RCC 7860 (cell line): ENCODE results near the gene ZNF462.

Experiments used
- DNase-seq: peaks from one replicate; pipeline ENCODE4 v3.0.0-alpha.2; 2015; ENCODE audit warnings: low spot score
- FAIRE-seq: peaks from 2 replicates; lab custom pipeline; 2012; peaks lifted over from hg19 to GRCh38; lab: Jason Lieb, UNC

The ZNF462 gene

DNA sequence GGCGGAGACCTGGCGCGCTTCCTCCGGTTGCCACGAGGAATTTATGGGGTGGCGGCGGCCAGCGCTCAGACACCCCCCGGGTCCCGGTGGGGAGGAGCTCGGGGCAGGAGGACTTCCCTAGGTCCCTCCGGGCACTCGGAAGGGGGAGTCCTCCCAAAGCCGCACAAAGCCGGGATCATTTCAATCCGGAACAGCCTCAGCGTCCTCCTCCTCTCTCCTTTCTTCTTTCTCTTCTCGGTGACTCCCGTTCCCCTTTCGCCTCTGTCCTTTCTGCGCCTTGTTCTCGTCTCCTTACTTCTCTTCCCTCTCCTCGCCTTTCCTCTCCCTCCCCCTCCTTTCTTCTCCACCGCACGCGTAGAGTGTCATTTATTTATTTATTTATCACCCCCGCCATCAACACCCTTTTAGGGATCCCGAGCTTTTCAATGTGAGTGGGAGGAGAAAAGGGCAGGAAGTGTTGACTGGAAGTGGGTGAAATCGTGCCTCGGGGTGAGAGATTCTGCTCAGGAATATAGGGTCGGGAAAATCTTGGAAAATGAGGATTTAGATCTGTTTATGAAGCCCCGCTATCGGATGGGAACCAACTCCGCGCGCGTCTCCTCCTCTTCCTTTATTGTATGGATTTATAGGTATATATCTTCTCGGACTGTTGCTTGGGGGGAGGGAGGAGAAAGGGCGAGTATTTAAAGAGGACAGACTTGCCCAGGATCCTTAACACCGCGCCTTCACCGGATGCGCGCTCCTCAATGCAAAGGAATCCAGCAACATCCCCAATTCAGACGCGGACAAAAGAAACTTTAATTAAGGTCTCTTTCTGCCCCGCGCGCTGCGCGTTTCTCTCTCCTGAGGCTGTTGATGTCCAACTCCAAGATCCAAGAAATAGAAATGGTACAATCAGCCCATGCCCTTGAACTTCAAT is 2.0 kb upstream of the ZNF462 start:
- DNase-seq (peak; percentile 23), FAIRE-seq (no peak)

DNA sequence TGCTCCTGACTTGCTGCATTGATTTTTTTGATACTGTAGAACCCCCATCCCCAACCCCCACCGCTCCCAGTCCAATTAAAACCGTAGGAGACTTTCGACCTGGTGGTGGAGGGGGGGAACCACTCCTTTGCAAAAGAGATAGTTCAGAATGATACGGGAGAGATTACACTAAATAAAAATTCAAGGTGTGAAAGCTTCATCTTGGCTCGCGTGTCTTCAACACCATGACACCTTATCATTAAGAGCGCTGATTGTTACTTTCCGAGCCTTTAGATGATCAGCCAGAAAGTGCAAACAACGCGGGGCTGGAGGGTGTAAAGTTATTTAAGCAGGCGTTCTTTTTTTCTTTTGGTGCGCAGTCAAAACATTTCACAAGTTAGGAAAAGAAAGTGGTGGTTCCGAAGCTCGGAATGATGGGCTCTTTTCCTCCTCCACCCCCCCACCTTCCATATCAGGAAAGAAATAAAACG is 1.3 kb upstream of the ZNF462 start:
- DNase-seq, result no peak
- FAIRE-seq, result no peak

DNA sequence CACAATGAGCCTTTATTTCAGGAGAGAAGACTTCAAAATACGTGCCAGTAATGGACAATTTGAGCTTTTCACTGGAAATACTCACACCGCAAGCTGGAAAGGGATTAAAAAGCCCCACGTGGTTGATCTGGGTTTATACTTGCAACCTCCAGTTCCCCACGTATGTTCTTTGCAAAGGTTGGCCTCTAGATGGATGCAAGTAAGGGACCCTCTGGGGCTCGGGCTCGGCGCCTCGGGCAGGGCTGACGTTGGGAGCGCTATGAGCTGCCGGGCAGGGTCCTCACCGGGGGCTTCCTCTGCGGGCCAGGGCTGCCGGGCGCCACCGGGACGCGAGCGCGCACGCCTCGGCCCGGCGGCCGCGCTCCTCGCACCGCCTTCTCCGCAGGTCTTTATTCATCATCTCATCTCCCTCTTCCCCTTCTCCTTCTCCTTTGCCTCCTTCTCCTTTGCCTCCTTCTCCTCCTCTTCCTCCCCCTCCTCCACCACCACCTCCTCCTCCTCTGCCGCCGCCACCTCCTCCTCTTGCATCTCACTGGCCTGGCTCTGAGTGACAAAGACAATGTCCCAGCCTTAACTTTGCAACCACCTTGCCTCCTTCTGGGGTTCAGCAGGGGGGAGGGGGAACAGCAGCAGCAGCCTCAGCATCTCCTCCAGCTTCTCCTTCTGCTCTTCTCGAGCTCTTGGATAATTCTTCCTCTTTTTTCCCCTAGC is 701 bp upstream of the ZNF462 start:
- peak; percentile 56 for DNase-seq
- no peak for FAIRE-seq

DNA sequence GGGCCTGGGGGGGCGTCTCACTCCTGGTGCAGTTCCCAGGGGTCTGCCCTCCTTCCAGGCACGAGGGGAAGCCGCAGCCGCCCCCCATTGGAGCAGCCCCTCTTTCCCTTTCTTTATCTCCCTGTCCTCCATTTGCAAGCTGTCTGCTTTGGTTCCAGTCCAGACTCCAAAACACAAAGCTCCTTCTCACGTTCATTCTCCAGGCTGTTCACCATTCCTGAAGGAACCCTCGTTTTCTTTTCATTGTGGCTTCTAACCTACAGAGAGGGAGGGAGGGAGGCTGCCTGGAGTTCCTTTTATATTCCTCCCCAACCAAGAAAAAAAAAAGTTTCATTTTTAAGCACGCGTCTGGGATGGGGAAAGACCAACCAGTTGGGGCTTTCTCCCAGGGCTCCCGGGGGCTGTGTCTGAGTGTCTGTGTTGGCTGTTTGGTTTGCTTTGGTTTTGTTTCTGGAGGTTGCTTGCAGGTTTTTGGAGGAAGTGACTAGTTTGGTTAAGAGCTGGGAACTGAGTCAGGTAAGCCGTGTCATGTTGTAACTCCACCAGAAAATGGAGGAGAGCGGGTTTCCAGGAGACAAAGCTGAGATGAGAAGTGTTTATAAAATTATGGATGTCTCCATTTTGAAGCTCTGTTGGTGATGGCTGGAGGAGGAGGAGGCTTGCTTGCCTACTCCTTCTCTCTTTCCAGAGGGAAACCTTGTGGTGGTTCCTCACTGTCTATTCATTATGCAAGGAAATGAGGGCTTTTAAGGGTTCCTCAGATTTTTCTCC is 1.6 kb downstream of the ZNF462 start:
- FAIRE-seq (peak; percentile 2), DNase-seq (peak; percentile 62)

DNA sequence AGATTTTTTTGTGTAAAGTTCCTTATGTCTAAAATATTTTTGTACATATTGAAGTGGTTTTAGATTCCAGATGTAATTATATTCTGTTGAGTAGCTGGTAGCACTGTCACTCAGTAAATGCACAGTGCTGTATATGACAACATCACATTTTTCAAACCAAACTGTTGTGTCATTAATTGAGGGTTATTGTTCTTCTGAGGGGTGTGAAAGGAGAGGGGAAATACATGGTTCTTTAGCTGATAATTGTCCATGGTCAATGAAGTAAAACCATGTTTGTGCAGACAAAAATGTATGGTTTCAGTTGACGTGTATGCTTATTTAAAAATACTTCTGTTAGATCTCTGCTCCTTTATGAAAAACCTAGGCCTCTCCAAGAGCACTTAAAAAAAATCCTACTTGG is 3.3 kb downstream of the ZNF462 start:
- no peak for FAIRE-seq
- DNase-seq, result no peak

DNA sequence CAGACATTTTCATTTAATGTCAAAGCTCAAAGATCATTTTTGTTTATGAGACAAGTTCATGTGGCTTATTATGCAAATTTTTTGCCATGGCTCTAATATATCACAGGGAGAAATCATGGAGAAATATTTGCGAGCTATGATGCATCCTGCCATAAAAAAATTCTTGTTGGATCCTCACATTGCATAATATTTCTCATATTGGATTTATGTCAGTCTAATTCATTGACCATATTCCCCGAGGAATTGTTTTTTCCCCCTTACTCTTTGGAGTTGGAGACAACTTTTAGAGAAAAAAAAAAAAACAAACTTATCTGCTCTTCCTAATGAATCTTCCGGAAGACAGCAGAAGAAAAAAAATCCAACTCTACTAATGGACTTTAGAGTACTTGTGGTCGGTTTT is 4.3 kb downstream of the ZNF462 start:
- FAIRE-seq, result no peak
- DNase-seq, result no peak

DNA sequence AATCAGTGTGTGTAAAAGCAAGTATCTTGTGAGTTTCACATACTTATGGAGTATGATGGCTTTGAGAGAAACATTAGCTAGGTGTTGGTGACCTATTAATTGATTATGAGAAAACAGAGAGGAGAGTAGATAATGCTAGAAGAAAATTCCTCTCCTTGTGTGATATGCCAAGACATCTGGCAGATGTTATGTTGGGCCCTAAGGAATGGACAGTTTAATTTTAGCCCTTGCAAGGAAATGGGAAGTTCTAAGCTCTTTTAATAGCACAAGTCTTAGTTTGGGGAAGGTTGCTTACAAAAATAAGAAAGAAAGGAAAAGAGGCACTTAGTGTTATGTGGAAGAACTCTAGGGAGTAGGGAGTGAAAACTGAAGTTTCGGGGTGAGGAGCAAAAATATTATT is 5.1 kb downstream of the ZNF462 start:
- FAIRE-seq (no peak), DNase-seq (no peak)

DNA sequence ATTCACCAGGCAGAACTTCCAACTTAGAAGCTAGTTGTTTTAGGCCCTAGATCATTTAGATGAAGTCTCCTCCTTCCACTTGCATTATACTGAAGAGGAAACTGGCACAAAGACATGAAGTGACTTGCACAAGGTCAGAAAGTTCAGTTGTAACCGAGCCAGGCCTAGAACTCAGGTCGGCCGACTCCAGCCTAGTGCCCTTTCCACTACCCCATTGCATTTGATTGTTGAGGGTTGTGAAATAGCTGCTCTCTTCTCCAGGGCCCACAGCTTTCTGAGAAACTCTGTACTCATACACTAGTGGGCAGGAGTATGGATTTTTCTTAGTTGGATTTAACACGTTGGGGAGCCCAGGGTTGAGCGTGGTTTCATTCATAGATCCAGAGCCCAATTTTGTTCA is 5.6 kb downstream of the ZNF462 start:
- FAIRE-seq, result no peak
- no peak for DNase-seq

DNA sequence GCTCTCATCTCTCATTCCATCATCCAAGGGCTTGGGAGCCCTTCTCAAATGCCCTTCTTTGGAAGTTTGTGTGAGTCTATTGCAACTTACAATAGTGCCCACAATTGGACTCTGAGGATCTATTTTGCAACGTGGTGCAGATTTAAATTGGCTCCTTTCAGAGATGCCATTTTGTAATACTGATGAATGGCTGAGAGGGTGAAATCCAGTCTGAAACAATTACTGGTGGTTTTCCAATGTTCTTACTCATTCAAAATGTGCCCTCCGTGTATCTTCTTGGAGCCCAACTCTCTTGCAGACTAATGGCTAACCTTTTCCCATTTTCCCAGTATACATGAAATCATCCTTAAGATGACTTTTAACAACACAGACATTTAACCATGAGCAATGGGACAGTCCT is 6.1 kb downstream of the ZNF462 start:
- no peak for FAIRE-seq

DNA sequence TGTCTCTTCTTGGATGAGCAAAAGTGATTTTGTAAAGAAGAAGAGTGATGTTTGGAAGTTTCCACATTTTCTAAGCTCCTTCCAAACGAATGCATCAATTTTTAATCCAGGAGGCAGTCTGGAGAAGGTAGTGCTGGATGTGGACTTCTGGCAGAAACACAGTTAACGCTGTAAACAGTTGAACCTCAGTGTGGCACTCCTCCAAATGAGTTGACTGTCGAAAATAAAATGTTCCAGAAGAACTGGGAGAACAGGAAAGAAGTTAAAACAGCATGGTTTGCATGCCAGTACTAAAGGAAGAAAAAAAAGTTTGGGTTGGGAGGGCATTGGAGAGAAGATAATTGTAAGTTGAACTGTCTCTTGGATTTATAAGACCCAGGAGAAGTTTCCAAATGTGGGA is 6.5 kb downstream of the ZNF462 start:
- FAIRE-seq (no peak), DNase-seq (no peak)

More for the DNA sequence above, 6.1 kb downstream of the ZNF462 start:
- no peak for DNase-seq

DNA sequence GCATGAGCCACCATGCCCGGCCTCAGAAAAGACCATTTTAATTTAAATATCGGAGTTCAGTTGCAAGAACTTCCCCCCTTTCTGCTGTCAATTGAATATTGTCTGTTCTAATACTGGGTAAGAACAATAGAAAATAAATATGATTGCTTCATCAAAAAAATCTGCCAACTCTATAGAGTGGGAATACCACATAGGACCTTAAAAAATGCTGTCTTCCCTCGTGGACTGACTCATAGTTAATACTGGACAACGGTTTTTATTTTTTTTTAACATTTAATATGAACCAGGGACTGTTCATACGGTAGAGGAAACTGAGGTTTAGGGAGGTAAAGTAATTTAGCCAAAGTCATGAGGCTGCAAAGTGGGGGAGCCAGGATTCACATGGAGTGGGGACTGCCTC is 9.7 kb downstream of the ZNF462 start:
- FAIRE-seq (no peak), DNase-seq (no peak)

DNA sequence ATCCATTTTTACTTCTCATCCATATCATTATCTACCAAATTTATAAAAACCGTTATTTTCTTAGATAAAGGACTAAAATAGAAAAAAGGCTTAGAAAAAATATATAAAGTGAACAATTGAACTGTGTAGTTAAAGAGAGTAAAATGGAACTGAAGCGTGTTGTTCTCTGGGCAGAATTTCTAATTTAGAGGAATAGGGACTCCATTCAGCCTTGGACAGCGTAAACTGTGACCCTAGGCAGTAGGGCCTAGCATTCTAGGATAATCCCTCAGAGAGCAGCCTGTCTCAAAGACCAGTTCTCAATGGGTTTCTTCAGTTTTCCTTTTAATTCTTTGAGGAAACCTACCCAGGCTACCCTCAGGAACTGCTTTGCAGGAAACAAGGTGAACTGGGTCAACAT is 11.1 kb downstream of the ZNF462 start:
- FAIRE-seq (no peak), DNase-seq (no peak)

DNA sequence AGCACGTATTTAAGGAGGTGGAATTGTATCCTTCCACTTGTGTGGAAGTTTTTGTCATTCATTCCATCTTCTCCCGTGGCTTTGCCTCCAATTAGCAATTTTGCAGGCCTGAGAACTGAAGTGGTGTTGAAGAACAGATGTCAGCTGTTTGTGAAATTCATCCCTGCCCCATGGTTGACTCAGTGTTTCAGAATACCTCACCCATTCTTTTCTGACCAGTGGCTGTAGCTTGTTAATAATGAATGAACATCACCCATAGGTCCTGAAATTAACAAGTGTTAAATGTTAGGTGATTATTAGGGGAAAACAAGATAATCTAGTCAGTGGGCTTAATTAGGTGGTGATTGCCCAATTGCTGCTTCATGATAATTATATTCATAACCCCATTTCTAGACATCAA is 11.7 kb downstream of the ZNF462 start:
- DNase-seq (no peak), FAIRE-seq (no peak)

DNA sequence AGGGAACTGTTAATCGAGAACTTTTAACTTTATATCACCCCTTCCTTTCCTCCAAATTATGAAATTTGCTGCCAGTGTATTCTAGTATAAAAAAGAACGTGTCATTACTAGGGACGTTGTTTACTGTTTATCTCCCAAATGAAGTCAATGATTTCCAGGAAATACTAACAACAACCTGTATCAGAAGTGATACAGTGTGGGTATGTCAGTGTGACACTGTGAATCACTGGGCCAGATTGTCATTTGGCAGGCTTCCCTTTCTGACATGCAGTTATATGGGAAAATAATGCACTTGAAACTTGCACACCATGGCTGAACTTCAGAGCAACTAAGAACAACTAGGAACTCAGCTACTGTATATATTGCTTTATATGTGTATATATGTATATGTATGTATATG is 12.6 kb downstream of the ZNF462 start:
- DNase-seq (no peak), FAIRE-seq (peak; percentile 45)

DNA sequence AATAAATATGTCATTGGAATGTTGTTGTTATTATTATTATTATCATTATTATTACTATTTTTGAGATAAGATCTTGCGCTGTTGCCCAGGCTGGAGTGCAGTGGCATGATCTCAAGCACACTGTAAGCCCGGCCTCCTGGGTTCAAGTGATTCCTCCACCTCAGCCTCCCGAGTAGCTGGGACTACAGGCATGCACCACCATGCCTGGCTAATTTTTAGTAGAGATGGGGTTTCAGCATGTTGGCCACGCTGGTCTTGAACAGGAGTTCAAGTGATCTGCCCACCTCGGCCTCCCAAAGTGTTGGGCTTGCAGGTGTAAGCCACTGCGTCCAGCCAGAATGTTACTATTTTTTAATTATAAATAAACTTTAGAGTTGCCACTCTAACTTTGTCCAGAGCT is 14.4 kb downstream of the ZNF462 start:
- no peak for FAIRE-seq
- DNase-seq, result no peak

DNA sequence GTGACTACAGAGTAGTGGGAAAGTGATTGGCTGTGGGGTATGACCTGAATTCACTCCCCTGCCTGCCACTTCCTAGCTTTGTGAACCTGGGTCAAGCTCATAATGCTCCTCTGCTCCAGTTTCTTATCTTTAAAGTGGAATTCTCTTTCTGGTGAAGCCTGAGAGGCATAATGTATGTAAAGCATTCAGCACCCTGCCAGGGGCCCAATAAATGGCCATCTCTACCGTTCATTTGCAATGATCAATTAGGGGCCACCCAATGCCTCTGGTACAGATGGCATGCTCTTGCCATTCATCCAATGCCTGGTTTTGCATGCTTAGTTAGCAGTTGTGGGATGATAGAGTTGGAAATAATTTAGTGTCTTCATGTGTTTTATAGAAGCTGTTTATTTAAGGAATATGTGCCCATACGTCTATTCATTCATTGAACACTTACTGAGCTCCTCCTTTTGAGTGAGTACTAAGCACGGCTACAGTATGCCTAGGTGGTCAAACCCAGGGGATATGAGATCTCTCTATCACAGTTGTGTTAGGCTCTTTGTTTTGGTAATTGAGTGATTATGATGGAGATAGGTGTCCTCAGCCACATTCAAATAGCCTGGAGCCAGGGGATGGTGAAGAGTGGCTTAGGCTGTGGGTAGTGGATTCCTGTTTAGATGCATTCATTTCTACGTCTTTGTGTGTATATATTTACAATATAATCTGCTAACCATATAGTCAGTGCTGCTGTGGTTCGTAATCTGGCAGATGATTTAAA is 15.3 kb downstream of the ZNF462 start:
- DNase-seq, result no peak

DNA sequence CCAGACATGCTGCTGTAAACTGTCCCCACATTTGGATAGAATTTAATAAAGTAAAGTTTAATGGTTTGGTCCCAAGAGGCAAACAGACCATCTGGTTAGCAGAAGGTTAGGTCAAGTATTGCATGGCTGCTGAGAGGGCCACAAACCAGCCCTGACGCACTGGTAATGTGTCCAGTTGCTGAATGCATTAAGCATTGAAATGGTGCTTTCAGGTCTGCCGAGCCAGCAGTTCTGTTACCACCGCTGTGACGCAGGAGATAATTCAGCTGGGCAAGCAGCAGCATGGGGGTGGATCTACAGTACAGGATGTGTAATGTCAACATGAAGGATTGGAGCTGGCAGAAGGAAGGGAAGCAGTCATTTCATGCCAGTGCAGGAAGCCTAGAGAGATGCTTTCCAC is 16.0 kb downstream of the ZNF462 start:
- peak; percentile 74 for FAIRE-seq

More for the DNA sequence above, 15.3 kb downstream of the ZNF462 start:
- FAIRE-seq, result no peak

DNA sequence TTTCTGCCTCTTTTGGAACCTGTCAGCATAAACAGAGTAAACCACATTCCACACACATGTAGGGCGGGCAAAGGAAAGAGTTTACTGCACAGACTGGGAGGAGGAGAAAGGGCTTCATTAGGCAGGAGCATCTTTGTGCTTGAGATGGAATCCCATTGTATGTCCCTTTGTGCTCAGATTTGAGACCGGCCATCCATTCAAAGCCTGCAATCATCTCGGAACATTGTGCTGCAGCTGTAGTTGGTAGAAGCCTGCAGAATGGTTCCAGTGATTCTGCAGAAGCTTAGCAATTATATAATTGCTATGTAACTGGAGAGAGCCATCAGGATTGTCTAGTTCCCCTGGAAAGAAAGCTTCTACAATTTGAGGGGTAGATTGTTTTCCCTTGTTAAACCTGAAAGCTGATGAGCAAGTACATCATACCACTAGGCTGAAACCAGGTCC is 16.5 kb downstream of the ZNF462 start:
- FAIRE-seq (no peak), DNase-seq (no peak)

More for the DNA sequence above, 16.0 kb downstream of the ZNF462 start:
- DNase-seq, result peak; percentile 88

DNA sequence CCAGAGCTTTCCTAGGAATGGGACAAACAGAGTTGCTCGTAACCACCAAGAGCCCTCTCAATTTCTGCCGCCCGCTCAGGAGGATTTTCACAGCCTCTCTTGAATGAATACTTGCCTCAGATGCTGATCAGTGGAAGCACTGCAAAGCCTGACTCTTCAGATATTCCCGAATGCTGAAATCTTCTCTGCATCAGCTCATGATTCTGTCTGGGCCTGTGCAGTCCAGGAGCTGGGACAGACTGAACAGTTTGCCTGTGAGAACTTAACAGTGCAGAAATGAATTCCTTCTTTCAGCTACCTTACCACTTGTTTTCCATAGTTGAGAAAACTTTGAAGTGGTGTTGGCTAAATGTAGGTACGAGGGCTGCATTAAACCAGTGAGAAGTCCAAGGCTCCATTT is 17.1 kb downstream of the ZNF462 start:
- DNase-seq (no peak), FAIRE-seq (no peak)

DNA sequence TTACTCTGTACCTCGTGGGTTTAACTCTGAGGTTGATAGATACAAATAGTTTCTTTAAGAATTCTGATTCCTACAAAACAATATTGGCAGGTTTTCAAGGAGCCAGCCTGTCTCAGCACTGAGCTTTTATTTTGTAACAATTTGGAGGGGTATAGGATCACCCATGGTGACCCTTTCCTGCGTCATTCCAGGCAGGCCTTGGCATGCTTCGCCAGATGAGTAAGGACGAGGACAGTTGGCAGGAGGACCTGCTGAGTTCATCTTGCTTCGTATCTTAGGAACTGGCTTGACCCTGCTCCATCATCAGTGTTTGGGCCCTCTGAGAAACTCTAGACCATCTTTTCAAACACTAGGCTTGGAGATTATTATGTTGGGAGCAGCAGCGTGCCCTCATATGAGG is 17.9 kb downstream of the ZNF462 start:
- no peak for FAIRE-seq

More for the DNA sequence above, 17.9 kb downstream of the ZNF462 start:
- DNase-seq, result no peak
